Sigmoid colon (tissue), 7 donors: ENCODE data around the gene KIF3B. TPM values are rescaled to one million over a fixed set of nuclear protein-coding genes. Genes with fewer than 3 reads are reported as not detected.

Source experiments
- DNase-seq: peaks from one replicate; pipeline ENCODE4 v3.0.0-alpha.2; 2019
- H3K27ac ChIP-seq, 4 donors: fragments of 200-600 bp; sonication (generic); one replicate each; pipeline ENCODE4 v1.5.1; 2016 to 2019; ENCODE audit warnings: mild to moderate bottlenecking in 1 of 4
- H3K27me3 ChIP-seq, 3 donors: fragments of 200-600 bp; sonication (generic); one replicate each; pipeline ENCODE4 v1.5.1; 2019; ENCODE audit warnings: mild to moderate bottlenecking in 1 of 3
- H3K36me3 ChIP-seq, 4 donors: fragments of 200-600 bp; sonication (generic); one replicate each; pipeline ENCODE4 v1.5.1; 2016 to 2019
- H3K4me1 ChIP-seq, 4 donors: fragments of 200-600 bp; sonication (generic); one replicate each; pipeline ENCODE4 v1.5.1; 2017 to 2019
- H3K4me3 ChIP-seq, 4 donors: fragments of 200-600 bp; sonication (generic); one replicate each; pipeline ENCODE4 v1.5.1; 2017 to 2019; ENCODE audit warnings: mild to moderate bottlenecking in 2 of 4, moderate library complexity in 1 of 4
- H3K9me3 ChIP-seq, 4 donors: fragments of 200-600 bp in 3 of 4; sonication (generic) in 3 of 4; one replicate each; pipeline versions ENCODE4 v1.5.1 to v1.6.1; 2013 to 2019
- CTCF ChIP-seq, 4 experiments: fragments of 450-650 bp in 3 of 4; fragments of 200-600 bp in 1 of 4; IDR thresholded peaks; one replicate each; pipeline ENCODE4 v1.5.1; 2016 to 2019; ENCODE audit warnings: antibody characterized with exemption in 4 of 4, mild to moderate bottlenecking in 3 of 4, moderate library complexity in 2 of 4
- EP300 ChIP-seq, 4 donors: sonication (generic); formaldehyde crosslinking; IDR thresholded peaks; one replicate each; pipeline ENCODE4 v1.6.1; 2017; ENCODE audit warnings: antibody characterized with exemption in 4 of 4
- POLR2A ChIP-seq, 2 donors: fragments of 450-650 bp; IDR thresholded peaks; one replicate each; pipeline ENCODE4 v1.6.1; 2016; ENCODE audit warnings: antibody characterized with exemption in 2 of 2, mild to moderate bottlenecking in 2 of 2, moderate library complexity in 2 of 2
- POLR2AphosphoS5 ChIP-seq, 4 donors: sonication (generic); formaldehyde crosslinking; IDR thresholded peaks; one replicate each; pipeline ENCODE4 v1.6.1; 2017; ENCODE audit warnings: antibody characterized with exemption in 4 of 4
- WGBS, 2 donors: extraction: QIAGEN DNeasy Blood & Tissue Kit; methylation state at CpG; one replicate each; pipeline ENCODE4 v1.1.7; 2013; 5-methylcytosine and 5-hydroxymethylcytosine counted together
- intact Hi-C: fragments of 100-400 bp; cut with DNase I; formaldehyde crosslinking; loops from one replicate; pipeline ENCODE4 v1.15.1; 2023
- polyA plus RNA-seq, 3 donors: library from polyadenylated mRNA; stranded (reverse); fragments of 200-250 nt; gene quantifications; one replicate each; pipeline ENCODE4 v1.2.3, GENCODE V29; 2013
- total RNA-seq, 4 donors: library from RNA; depleted of rRNA; stranded (reverse); fragments of >200 nt; gene quantifications; one replicate each; pipeline ENCODE4 v1.1.0, GENCODE V29; 2016
- donor health status: healthy with polysubstance abuse.
- donor health status: Bipolar disorder and iron deficiency.
- donor health status: healthy.

KIF3B gene
- total and polyA plus RNA-seq, 7 donors = 16.1 to 45.8 (median 25.8) TPM

GRCh38 chr20:32234135-32234808, 43.2 kb upstream of the KIF3B start:
- WGBS, 2 donors = 91 to 94% methylated on average over 13 of the region's 13 CpGs
- Histone ChIP-seq H3K27me3 (no peaks in the 10 kb centered on the region), H3K36me3 (peaks cover 0 to 69% (median 35%) of the 10 kb centered on the region in 4 donors), H3K27ac (no peak overlapping the region), H3K9me3 (no peaks in the 10 kb centered on the region), H3K4me1 (no peaks in the 10 kb centered on the region), H3K4me3 (no peak overlapping the region)
- TF ChIP-seq POLR2AphosphoS5 (IDR thresholded peaks at IDR 0.05) = no peak
- no peak for TF ChIP-seq POLR2A (IDR thresholded peaks at IDR 0.05)
- TF ChIP-seq CTCF (IDR thresholded peaks at IDR 0.05) = no peak
- no peak for TF ChIP-seq EP300 (IDR thresholded peaks at IDR 0.05)
- DNase-seq = no peak
- intact Hi-C loops = no loop called here

DNA sequence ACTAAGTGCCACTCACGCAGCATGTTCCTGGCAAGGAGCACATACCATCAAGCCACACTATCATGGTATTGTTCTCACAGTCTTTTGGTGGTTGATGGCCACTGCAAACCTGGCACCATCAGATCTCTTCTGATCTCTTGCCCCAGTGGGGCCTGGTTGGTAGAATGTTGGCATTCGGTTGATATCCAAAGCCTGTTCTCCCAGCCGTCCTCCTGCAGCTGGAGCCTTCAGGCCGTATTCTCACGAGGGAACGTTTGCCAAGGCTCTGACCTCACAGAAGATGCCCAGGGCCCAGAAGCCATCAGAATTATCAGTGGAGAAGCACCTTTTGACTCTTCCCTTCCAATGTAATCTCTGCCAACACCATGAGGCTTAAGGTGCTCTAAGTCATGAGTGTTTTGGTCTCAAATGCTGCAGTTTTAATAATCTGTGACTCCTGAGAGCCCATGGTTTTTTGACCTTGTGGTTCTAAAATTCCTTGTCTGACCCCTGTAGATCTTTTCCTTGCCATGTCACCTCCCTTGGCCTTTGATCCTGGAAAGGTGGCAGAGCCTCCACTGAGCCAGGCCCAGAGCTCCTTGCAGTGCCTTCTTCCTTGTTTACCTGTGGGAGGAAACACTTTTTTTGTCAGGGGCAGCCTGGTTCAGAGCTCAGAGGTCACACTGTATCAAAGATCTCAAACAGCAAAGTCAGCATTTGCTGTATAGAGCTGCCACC, 42.0 kb upstream of the KIF3B start:
- H3K4me3 ChIP-seq = no peak overlapping the region
- no peak overlapping the region for H3K27ac ChIP-seq
- H3K4me1 ChIP-seq = no peaks in the 10 kb centered on the region
- WGBS, 2 donors = 66 to 86% methylated on average over 6 of the region's 6 CpGs
- intact Hi-C loops = no loop called here
- TF ChIP-seq EP300 (IDR thresholded peaks at IDR 0.05) (no peak), POLR2A (IDR thresholded peaks at IDR 0.05) (no peak), CTCF (IDR thresholded peaks at IDR 0.05) (no peak), POLR2AphosphoS5 (IDR thresholded peaks at IDR 0.05) (no peak)
- H3K36me3 ChIP-seq = peaks cover 0 to 58% (median 35%) of the 10 kb centered on the region in 4 donors
- H3K27me3 ChIP-seq = no peaks in the 10 kb centered on the region
- no peaks in the 10 kb centered on the region for H3K9me3 ChIP-seq
- no peak for DNase-seq

DNA sequence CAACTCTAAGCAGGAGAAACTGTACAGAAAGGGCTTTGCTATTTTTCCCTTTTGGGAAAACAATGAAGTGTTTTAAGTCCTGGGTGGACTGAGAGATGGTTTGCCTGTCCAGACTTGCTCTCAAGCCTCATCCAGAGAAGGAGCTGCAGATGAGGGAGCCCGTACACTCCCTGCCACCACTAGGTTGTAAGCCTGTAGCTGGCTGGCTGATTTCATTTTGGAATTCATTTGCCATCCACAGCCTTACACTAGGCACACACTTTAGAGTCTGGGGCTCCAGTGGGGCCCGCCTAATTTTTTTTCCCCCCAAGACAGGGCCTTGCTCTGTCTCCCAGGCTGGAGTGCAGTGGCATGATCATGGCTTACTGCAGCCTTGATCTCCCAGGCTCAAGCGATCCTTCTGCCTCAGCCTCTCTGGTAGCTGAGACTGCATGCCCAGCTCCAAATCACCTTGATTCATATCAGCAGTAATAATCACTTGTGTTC, 41.4 kb upstream of the KIF3B start:
- TF ChIP-seq EP300 (IDR thresholded peaks at IDR 0.05) = no peak
- TF ChIP-seq POLR2A (IDR thresholded peaks at IDR 0.05) = no peak
- TF ChIP-seq CTCF (IDR thresholded peaks at IDR 0.05) = no peak
- TF ChIP-seq POLR2AphosphoS5 (IDR thresholded peaks at IDR 0.05) = no peak

DNA sequence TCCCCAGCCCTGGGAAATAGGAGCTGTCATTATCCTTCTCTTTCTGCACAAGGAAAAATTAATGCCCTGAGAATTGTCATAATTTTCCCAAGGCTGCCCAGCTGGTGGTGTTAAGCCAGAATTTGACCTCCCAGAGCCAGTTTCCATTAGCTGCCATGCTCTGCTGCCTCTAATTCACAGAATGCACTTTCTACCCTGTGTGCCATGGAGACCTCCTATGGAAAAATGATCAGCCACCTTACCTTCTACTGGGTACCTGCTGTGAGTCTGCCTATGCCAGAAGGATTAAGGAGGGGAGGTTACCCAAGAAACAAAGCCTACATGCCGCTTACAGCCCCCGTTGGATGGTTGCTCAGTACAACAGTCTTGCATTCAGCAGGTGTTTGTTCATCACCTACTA, 40.6 kb upstream of the KIF3B start:
- TF ChIP-seq CTCF (IDR thresholded peaks at IDR 0.05) (no peak), POLR2AphosphoS5 (IDR thresholded peaks at IDR 0.05) (no peak), POLR2A (IDR thresholded peaks at IDR 0.05) (no peak), EP300 (IDR thresholded peaks at IDR 0.05) (no peak)
- Histone ChIP-seq H3K9me3 (no peaks in the 10 kb centered on the region), H3K4me1 (no peaks in the 10 kb centered on the region), H3K27ac (no peak overlapping the region), H3K36me3 (peaks cover 0 to 45% (median 26%) of the 10 kb centered on the region in 4 donors), H3K4me3 (no peak overlapping the region), H3K27me3 (no peaks in the 10 kb centered on the region)
- WGBS, 2 donors = 93 to 96% methylated on average over 2 of the region's 2 CpGs
- intact Hi-C loops = no loop called here
- DNase-seq = no peak

More for the DNA sequence above, 41.4 kb upstream of the KIF3B start:
- Histone ChIP-seq H3K4me3 (no peak overlapping the region), H3K4me1 (no peaks in the 10 kb centered on the region), H3K9me3 (no peaks in the 10 kb centered on the region), H3K36me3 (peaks cover 0 to 52% (median 31%) of the 10 kb centered on the region in 4 donors), H3K27me3 (no peaks in the 10 kb centered on the region), H3K27ac (no peak overlapping the region)
- intact Hi-C loops = no loop called here
- WGBS, 2 donors = 70 to 90% methylated on average over 3 of the region's 3 CpGs
- DNase-seq = no peak
